Adrenal gland (tissue), 5 donors: ENCODE results near the gene MYOM3.

Experiments used
- POLR2A ChIP-seq, 2 donors: fragments of 450-650 bp; IDR thresholded peaks; one replicate each; pipeline ENCODE4 v1.6.1; 2017; ENCODE audit warnings: antibody characterized with exemption in 2 of 2, mild to moderate bottlenecking in 2 of 2, moderate library complexity in 1 of 2
- TF ChIP-seq, protein P1 (sequence below), 6 experiments: fragments of 450-650 bp in 4 of 6; fragments of 200-600 bp in 2 of 6; sonication (generic) in 1 of 6; IDR thresholded peaks; 1 replicate in 5 of 6; 2 replicates in 1 of 6; pipeline versions ENCODE4 v1.5.1 to v1.8.0; 2016 to 2021; ENCODE audit warnings: antibody characterized with exemption in 6 of 6, mild to moderate bottlenecking in 2 of 6, moderate library complexity in 1 of 6
- donor health status: DM: no; HTN: no; CAD: no.

DNA sequence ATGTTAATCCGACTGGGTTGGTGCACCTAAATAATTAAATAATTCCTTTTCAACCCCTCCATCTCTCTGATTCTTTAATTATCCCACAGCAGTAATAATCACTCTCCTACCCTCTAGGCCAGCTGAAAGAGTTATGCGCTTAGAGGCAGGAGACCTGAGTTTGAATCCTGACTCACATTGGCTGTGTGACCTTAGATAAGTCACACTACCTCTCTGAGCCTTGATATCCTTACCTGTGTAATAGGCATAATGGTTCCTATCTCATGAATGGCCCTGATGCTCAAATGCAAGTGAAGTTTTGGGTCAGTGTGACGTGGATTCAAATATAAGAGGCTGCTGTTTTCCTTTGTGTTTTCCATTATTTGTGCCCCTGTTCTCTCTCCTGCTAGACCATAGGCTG, 8.1 kb downstream of the MYOM3 start:
- TF ChIP-seq, protein P1, sequence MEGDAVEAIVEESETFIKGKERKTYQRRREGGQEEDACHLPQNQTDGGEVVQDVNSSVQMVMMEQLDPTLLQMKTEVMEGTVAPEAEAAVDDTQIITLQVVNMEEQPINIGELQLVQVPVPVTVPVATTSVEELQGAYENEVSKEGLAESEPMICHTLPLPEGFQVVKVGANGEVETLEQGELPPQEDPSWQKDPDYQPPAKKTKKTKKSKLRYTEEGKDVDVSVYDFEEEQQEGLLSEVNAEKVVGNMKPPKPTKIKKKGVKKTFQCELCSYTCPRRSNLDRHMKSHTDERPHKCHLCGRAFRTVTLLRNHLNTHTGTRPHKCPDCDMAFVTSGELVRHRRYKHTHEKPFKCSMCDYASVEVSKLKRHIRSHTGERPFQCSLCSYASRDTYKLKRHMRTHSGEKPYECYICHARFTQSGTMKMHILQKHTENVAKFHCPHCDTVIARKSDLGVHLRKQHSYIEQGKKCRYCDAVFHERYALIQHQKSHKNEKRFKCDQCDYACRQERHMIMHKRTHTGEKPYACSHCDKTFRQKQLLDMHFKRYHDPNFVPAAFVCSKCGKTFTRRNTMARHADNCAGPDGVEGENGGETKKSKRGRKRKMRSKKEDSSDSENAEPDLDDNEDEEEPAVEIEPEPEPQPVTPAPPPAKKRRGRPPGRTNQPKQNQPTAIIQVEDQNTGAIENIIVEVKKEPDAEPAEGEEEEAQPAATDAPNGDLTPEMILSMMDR (IDR thresholded peaks at IDR 0.05): no peak
- TF ChIP-seq POLR2A (IDR thresholded peaks at IDR 0.05): no peak
